OCI-LY7 (cell line): ENCODE measurements around the gene MOK.

Experiments used
- CTCF ChIP-seq: fragments of 200-600 bp; sonication (generic); conservative IDR thresholded peaks from 2 replicates; pipeline ENCODE4 v1.5.1; 2014; ENCODE audit warnings: mild to moderate bottlenecking, antibody characterized with exemption, low read length, moderate library complexity, mixed read lengths
- EZH2phosphoT487 ChIP-seq: fragments of 200-600 bp; sonication (generic); IDR thresholded peaks from 2 replicates; pipeline ENCODE4 v1.6.1; 2018; ENCODE audit warnings: low read depth, borderline replicate concordance, mild to moderate bottlenecking, mixed run types, antibody characterized with exemption, low read length, moderate library complexity, mixed read lengths

GRCh38 chr14:102351023-102351422 is 46.1 kb upstream of the MOK start:
- TF ChIP-seq CTCF (no peak), EZH2phosphoT487 (no peak)
